Measurements from ENCODE around the gene ARFGAP3. TPM values are rescaled to one million over a fixed set of nuclear protein-coding genes. Genes with fewer than 3 reads are reported as not detected.

The ARFGAP3 gene
- total and polyA plus RNA-seq, 2 experiments from 2014 or later = 14.8 to 19.1 TPM

DNA sequence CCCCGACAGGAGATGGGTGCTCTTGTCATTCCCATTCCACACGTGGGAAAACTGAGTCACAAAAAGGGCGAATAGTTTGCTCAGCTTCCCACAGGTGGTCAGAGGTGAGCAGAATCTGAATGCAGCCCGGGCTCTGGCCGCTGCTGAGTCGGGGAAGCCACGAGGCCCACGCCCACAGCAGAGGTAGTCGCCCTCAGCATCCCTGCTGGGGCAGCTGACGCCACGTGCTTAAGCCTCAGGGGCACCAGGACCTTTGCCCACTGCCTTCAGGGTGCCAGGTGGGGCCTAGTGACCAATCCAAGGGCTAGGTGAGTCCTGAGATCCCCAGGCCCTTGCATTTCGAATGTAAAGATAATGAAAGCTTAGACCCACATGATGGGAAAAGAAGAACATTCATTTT is 24.2 kb upstream of the ARFGAP3 start (continued):
- TF ChIP-seq, protein P1, sequence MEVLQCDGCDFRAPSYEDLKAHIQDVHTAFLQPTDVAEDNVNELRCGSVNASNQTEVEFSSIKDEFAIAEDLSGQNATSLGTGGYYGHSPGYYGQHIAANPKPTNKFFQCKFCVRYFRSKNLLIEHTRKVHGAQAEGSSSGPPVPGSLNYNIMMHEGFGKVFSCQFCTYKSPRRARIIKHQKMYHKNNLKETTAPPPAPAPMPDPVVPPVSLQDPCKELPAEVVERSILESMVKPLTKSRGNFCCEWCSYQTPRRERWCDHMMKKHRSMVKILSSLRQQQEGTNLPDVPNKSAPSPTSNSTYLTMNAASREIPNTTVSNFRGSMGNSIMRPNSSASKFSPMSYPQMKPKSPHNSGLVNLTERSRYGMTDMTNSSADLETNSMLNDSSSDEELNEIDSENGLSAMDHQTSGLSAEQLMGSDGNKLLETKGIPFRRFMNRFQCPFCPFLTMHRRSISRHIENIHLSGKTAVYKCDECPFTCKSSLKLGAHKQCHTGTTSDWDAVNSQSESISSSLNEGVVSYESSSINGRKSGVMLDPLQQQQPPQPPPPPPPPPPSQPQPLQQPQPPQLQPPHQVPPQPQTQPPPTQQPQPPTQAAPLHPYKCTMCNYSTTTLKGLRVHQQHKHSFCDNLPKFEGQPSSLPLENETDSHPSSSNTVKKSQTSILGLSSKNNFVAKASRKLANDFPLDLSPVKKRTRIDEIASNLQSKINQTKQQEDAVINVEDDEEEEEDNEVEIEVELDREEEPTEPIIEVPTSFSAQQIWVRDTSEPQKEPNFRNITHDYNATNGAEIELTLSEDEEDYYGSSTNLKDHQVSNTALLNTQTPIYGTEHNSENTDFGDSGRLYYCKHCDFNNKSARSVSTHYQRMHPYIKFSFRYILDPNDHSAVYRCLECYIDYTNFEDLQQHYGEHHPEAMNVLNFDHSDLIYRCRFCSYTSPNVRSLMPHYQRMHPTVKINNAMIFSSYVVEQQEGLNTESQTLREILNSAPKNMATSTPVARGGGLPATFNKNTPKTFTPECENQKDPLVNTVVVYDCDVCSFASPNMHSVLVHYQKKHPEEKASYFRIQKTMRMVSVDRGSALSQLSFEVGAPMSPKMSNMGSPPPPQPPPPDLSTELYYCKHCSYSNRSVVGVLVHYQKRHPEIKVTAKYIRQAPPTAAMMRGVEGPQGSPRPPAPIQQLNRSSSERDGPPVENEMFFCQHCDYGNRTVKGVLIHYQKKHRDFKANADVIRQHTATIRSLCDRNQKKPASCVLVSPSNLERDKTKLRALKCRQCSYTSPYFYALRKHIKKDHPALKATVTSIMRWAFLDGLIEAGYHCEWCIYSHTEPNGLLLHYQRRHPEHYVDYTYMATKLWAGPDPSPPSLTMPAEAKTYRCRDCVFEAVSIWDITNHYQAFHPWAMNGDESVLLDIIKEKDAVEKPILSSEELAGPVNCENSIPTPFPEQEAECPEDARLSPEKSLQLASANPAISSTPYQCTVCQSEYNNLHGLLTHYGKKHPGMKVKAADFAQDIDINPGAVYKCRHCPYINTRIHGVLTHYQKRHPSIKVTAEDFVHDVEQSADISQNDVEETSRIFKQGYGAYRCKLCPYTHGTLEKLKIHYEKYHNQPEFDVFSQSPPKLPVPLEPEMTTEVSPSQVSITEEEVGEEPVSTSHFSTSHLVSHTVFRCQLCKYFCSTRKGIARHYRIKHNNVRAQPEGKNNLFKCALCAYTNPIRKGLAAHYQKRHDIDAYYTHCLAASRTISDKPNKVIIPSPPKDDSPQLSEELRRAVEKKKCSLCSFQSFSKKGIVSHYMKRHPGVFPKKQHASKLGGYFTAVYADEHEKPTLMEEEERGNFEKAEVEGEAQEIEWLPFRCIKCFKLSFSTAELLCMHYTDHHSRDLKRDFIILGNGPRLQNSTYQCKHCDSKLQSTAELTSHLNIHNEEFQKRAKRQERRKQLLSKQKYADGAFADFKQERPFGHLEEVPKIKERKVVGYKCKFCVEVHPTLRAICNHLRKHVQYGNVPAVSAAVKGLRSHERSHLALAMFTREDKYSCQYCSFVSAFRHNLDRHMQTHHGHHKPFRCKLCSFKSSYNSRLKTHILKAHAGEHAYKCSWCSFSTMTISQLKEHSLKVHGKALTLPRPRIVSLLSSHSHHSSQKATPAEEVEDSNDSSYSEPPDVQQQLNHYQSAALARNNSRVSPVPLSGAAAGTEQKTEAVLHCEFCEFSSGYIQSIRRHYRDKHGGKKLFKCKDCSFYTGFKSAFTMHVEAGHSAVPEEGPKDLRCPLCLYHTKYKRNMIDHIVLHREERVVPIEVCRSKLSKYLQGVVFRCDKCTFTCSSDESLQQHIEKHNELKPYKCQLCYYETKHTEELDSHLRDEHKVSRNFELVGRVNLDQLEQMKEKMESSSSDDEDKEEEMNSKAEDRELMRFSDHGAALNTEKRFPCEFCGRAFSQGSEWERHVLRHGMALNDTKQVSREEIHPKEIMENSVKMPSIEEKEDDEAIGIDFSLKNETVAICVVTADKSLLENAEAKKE (CRISPR knock-in tag; IDR thresholded peaks at IDR 0.05) = no peak
- TF ChIP-seq JUNB (IDR thresholded peaks at IDR 0.05; ENCODE audit: unreplicated experiment) = no peak
- TF ChIP-seq, protein P2, sequence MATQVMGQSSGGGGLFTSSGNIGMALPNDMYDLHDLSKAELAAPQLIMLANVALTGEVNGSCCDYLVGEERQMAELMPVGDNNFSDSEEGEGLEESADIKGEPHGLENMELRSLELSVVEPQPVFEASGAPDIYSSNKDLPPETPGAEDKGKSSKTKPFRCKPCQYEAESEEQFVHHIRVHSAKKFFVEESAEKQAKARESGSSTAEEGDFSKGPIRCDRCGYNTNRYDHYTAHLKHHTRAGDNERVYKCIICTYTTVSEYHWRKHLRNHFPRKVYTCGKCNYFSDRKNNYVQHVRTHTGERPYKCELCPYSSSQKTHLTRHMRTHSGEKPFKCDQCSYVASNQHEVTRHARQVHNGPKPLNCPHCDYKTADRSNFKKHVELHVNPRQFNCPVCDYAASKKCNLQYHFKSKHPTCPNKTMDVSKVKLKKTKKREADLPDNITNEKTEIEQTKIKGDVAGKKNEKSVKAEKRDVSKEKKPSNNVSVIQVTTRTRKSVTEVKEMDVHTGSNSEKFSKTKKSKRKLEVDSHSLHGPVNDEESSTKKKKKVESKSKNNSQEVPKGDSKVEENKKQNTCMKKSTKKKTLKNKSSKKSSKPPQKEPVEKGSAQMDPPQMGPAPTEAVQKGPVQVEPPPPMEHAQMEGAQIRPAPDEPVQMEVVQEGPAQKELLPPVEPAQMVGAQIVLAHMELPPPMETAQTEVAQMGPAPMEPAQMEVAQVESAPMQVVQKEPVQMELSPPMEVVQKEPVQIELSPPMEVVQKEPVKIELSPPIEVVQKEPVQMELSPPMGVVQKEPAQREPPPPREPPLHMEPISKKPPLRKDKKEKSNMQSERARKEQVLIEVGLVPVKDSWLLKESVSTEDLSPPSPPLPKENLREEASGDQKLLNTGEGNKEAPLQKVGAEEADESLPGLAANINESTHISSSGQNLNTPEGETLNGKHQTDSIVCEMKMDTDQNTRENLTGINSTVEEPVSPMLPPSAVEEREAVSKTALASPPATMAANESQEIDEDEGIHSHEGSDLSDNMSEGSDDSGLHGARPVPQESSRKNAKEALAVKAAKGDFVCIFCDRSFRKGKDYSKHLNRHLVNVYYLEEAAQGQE (IDR thresholded peaks at IDR 0.05; ENCODE audit: unreplicated experiment) = no peak
- no peak for TF ChIP-seq CREB1 (CRISPR knock-in tag; IDR thresholded peaks at IDR 0.05; ENCODE audit: low read depth)
- TF ChIP-seq POLR2AphosphoS5 (IDR thresholded peaks at IDR 0.05; ENCODE audit: low read depth) = no peak
- TF ChIP-seq ZNF114 (CRISPR knock-in tag; IDR thresholded peaks at IDR 0.05) = no peak
- TF ChIP-seq EZH2phosphoT487 (IDR thresholded peaks at IDR 0.05; ENCODE audit: unreplicated experiment) = no peak
- TF ChIP-seq NANOG (IDR thresholded peaks at IDR 0.05; ENCODE audit: borderline replicate concordance) = no peak
- TF ChIP-seq, protein P3, sequence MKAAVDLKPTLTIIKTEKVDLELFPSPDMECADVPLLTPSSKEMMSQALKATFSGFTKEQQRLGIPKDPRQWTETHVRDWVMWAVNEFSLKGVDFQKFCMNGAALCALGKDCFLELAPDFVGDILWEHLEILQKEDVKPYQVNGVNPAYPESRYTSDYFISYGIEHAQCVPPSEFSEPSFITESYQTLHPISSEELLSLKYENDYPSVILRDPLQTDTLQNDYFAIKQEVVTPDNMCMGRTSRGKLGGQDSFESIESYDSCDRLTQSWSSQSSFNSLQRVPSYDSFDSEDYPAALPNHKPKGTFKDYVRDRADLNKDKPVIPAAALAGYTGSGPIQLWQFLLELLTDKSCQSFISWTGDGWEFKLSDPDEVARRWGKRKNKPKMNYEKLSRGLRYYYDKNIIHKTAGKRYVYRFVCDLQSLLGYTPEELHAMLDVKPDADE (IDR thresholded peaks at IDR 0.05) = no peak

Data from GM23338 (cell line).